Cardiac fibroblast (primary cell): ENCODE results near the gene KCTD3.
A peak's percentile ranks its signal among the peaks of the same experiment; 100 is the strongest.

Experiments
- DNase-seq, 2 donors: peaks; one replicate each; pipeline versions ENCODE4 v3.0.0 to v3.0.0-alpha.2; 2010; ENCODE audit warnings: low read depth in 2 of 2
- H3K4me3 ChIP-seq, 2 donors: replicated peaks in 1 of 2; 1 replicate in 1 of 2; 2 replicates in 1 of 2; pipeline ENCODE4 v1.5.1; 2011; ENCODE audit warnings: low read depth in 2 of 2, low read length in 2 of 2, mild to moderate bottlenecking in 2 of 2, moderate library complexity in 1 of 2
- CTCF ChIP-seq: IDR thresholded peaks from one replicate; pipeline ENCODE4 v1.5.1; 2011; ENCODE audit warnings: low read depth, mild to moderate bottlenecking, low read length, inconsistent platforms

The KCTD3 gene

GRCh38 chr1:215526147-215526845, 40.8 kb upstream of the KCTD3 start:
- no peak overlapping the region for H3K4me3 ChIP-seq
- TF ChIP-seq CTCF = peak; percentile 43
- DNase-seq = peak; percentile 69 to 71

- no peak for DNase-seq
- TF ChIP-seq CTCF = no peak
- H3K4me3 ChIP-seq = no peak overlapping the region
Observed at GRCh38 chr1:215526846-215527151, 40.3 kb upstream of the KCTD3 start.

DNA sequence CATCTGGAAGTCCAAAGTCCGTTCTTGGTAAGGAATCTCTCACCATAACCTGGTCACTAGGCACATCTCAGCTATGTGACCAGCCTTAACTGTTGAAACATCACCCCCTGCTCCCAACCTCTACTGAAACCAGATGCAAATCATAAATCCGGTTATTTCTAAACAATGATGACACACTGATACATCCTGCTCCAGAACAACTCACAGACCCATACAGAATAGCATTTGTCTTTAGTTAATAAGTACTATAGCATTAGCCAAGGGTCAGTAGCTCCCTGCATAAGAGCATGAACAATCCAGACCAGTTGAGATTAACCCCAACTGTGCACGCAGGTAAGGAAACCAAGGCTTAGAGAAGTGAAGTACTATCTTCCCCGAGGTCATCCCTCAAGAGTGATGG, 38.0 kb upstream of the KCTD3 start:
- no peak for DNase-seq
- H3K4me3 ChIP-seq = no peak overlapping the region
- no peak for TF ChIP-seq CTCF

- TF ChIP-seq CTCF = no peak
- no peak overlapping the region for H3K4me3 ChIP-seq
- no peak for DNase-seq
Observed at GRCh38 chr1:215529571-215529970, 37.5 kb upstream of the KCTD3 start.

DNA sequence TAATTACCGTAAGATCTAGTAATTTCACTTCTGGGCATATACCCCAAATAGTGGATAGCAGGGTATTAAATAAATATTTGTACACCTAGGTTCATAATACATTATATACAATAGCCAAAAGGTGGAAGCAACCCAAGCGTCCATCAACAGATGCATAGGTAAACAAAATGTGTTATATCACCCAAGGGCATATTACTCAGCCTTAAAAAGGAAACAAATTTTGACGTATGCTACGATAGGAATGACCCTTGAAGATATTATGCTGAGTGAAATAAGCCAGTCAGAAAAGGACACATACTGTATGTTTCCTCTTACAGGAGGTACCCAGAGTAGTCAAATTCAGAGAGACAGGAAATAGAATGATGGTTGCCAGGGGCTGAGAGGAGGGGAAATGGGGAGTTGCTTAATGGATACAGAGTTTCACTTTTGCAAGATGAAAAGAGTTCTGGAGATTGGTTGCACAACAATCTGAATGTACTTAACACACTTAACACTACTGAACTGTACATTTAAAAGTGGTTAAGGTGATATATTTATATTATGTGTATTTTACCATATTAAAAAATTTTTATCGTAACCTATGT, 36.6 kb upstream of the KCTD3 start:
- no peak overlapping the region for H3K4me3 ChIP-seq
- no peak for TF ChIP-seq CTCF
- peak in 1 of 2 donors; percentile 21 for DNase-seq

DNA sequence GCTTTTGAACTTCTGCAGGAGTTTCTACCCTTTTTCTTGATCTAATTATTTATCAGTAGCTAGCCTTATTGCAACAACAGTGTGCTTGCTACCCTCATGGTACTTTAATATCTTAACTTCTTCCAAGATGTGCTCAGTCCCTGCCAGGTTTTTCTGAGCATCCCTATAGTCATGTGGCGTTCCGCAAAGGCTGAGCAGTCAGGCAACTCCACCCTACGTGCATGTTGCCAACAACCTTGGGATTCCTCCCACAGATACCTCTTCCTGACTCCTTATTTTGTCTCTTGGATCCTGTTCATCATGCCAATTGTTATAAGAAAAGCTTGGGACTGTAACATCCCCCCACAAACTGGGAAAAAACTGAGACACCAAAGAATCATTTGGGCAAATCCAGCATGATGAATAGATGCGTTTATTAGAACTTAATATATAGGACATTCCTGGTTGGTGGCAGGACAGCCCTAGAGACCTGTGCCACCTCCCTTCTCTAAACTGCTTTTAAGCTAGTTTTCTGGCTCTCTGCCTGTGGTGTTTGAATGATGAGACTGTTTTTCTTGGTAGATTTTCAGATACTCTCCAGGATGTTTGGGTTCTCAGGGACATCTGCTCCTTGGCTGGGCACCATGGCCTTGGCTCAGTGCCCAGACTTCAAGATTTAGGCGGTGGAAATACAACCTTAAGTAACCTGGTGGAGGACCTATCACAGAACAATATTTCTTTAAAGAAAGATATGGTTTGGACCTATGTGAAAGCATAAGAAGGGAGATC, 27.1 kb upstream of the KCTD3 start:
- peak; percentile 36 to 44 for DNase-seq
- no peak for TF ChIP-seq CTCF
- no peak overlapping the region for H3K4me3 ChIP-seq
